Measurements from ENCODE around the gene PSRC1. TPM values are rescaled to one million over a fixed set of nuclear protein-coding genes. Genes with fewer than 3 reads are reported as not detected.

Gene PSRC1
- total RNA-seq, 1 experiment from 2014 or later: 60.3 TPM

DNA sequence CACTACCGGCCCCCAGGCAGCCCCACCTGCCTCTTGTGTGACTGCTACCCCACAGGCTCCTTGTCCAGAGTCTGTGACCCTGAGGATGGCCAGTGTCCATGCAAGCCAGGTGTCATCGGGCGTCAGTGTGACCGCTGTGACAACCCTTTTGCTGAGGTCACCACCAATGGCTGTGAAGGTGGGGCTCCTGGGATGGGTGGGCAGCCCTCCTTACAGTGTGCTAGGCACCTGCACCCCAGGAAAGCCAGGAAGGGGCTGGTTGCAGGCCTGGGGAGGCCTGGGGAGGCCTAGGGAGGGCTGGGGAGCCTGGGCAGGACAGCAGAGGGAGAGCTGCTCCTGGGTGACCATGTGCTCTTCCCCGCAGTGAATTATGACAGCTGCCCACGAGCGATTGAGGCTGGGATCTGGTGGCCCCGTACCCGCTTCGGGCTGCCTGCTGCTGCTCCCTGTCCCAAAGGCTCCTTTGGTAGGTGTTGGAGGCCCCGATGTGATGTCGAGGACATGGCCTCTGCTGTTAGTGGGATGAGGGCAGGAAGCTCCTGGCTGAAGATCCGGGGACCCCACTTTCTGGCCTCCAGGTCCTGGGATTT, 17.1 kb downstream of the PSRC1 start:
- Histone ChIP-seq H3K9me3 (ENCODE audit: control insufficient read depth, low read depth, low read length) (no peaks in the 10 kb centered on the region), H2AFZ (ENCODE audit: low read length) (no peak overlapping the region), H2AK5ac (ENCODE audit: insufficient read length, low read length) (no peak overlapping the region), H2BK5ac (ENCODE audit: insufficient read length, low read length) (no peak overlapping the region), H3K9ac (ENCODE audit: extremely low read depth, insufficient read length, low read length) (no peak overlapping the region), H3K79me1 (ENCODE audit: insufficient read depth, low read depth, low read length, poor library complexity, severe bottlenecking) (no peaks in the 10 kb centered on the region), H3T11ph (ENCODE audit: low read length) (no peak overlapping the region), H3K4me1 (ENCODE audit: insufficient read depth, low read length) (no peaks in the 10 kb centered on the region), H4K5ac (ENCODE audit: insufficient read length, low read depth, low read length) (no peak overlapping the region), H2BK120ac (ENCODE audit: low read depth, low read length, poor library complexity, severe bottlenecking) (no peak overlapping the region), H3K27me3 (ENCODE audit: insufficient read depth, low read length) (no peaks in the 10 kb centered on the region), H2BK15ac (ENCODE audit: low read depth, low read length) (no peak overlapping the region), H3K4ac (ENCODE audit: low read depth, low read length) (no peak overlapping the region), H3K79me2 (ENCODE audit: insufficient read depth, low read length) (no peaks in the 10 kb centered on the region), H4K20me1 (ENCODE audit: control insufficient read depth, insufficient read depth, insufficient read length) (no peaks in the 10 kb centered on the region), H3K23ac (ENCODE audit: insufficient read length, low read depth, low read length) (no peak overlapping the region), H4K8ac (replicated peaks; ENCODE audit: insufficient read length, low read depth, low read length) (no peak overlapping the region), H3K23me2 (ENCODE audit: insufficient read length, low read depth, low read length, poor library complexity, severe bottlenecking) (no peaks in the 10 kb centered on the region), H2BK20ac (ENCODE audit: low read depth, low read length, poor library complexity, severe bottlenecking) (no peak overlapping the region), H3K27ac (ENCODE audit: insufficient read length, low read depth, low read length) (no peak overlapping the region), H3K4me2 (ENCODE audit: insufficient read depth, insufficient read length, low read length) (no peak overlapping the region), H4K91ac (ENCODE audit: insufficient read length, low read depth, low read length) (no peak overlapping the region), H2BK12ac (ENCODE audit: insufficient read length, low read depth, low read length) (no peak overlapping the region), H3K14ac (ENCODE audit: insufficient read depth, low read length) (no peak overlapping the region; the same call in 1 of the 2 replicates), H3K56ac (ENCODE audit: insufficient read length, low read depth, low read length) (no peak overlapping the region), H3K18ac (ENCODE audit: insufficient read length, low read depth, low read length) (no peak overlapping the region)
- Mint-ChIP-seq H3K4me3 (no peak overlapping the region), H3K27me3 (ENCODE audit: low read depth) (no peaks in the 10 kb centered on the region), H3K4me1 (peaks cover 4 to 10% of the 10 kb centered on the region in 2 experiments; a peak in 3 of 4 replicates), H3K36me3 (ENCODE audit: insufficient read depth in 1 of 3, low read depth in 3 of 3) (peaks cover 11 to 54% (median 42%) of the 10 kb centered on the region in 3 experiments; a peak in 6 of 7 replicates), H3K9me3 (no peaks in the 10 kb centered on the region; a peak in 1 of 5 replicates), H3K27ac (no peak overlapping the region)
- TF ChIP-seq, protein P1, sequence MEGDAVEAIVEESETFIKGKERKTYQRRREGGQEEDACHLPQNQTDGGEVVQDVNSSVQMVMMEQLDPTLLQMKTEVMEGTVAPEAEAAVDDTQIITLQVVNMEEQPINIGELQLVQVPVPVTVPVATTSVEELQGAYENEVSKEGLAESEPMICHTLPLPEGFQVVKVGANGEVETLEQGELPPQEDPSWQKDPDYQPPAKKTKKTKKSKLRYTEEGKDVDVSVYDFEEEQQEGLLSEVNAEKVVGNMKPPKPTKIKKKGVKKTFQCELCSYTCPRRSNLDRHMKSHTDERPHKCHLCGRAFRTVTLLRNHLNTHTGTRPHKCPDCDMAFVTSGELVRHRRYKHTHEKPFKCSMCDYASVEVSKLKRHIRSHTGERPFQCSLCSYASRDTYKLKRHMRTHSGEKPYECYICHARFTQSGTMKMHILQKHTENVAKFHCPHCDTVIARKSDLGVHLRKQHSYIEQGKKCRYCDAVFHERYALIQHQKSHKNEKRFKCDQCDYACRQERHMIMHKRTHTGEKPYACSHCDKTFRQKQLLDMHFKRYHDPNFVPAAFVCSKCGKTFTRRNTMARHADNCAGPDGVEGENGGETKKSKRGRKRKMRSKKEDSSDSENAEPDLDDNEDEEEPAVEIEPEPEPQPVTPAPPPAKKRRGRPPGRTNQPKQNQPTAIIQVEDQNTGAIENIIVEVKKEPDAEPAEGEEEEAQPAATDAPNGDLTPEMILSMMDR (conservative IDR thresholded peaks at IDR 0.05): no peak
- DNase-seq: no peak
- WGBS (ENCODE audit: extremely low coverage, insufficient read length, low lambda C conversion rate): no CpG with 5 or more reads among the region's 13 CpGs

Data from H9 (cell line).